ENCODE measurements around the gene RNU5B-1.

DNA sequence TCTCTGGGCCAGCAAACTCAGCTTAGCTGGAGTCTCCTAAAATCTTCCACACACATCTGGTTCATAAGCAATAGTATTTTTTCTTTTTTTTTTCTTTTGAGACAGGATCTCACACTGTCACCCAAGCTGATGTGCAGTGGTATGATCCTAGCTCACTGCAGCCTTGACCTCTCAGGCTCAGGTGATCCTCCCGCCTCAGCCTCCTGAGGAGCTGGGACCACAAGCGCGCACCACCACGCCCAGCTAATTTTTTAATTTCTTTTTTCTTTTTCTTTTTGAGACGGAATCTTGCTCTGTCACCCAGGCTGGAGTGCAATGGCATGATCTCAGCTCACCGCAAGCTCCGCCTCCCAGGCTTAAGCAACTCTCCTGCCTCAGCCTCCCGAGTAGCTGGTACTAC, 34.3 kb downstream of the RNU5B-1 start:
- TF ChIP-seq, protein P1, sequence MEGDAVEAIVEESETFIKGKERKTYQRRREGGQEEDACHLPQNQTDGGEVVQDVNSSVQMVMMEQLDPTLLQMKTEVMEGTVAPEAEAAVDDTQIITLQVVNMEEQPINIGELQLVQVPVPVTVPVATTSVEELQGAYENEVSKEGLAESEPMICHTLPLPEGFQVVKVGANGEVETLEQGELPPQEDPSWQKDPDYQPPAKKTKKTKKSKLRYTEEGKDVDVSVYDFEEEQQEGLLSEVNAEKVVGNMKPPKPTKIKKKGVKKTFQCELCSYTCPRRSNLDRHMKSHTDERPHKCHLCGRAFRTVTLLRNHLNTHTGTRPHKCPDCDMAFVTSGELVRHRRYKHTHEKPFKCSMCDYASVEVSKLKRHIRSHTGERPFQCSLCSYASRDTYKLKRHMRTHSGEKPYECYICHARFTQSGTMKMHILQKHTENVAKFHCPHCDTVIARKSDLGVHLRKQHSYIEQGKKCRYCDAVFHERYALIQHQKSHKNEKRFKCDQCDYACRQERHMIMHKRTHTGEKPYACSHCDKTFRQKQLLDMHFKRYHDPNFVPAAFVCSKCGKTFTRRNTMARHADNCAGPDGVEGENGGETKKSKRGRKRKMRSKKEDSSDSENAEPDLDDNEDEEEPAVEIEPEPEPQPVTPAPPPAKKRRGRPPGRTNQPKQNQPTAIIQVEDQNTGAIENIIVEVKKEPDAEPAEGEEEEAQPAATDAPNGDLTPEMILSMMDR (IDR thresholded peaks at IDR 0.05), result no peak
- TF ChIP-seq POLR2A (IDR thresholded peaks at IDR 0.05), result no peak

All from testis (tissue), 2 donors.